Psoas muscle (tissue), 8 donors: ENCODE data around the gene VPS25. TPM values are rescaled to one million over a fixed set of nuclear protein-coding genes. Genes with fewer than 3 reads are reported as not detected.

Experiments
- ATAC-seq, 4 donors: fragments of 200-7000 bp; cut with Tn5 transposase; one replicate each; pipeline ENCODE4 v1.9.1; 2020; ENCODE audit warnings: moderate library complexity in 3 of 4, mild to moderate bottlenecking in 2 of 4
- DNase-seq, 2 donors: peaks; one replicate each; pipeline ENCODE4 v3.0.0-alpha.2; 2020
- H3K27ac ChIP-seq: fragments of 200-600 bp; one replicate; pipeline ENCODE4 v1.8.0; 2022
- H3K27me3 ChIP-seq, 3 donors: fragments of 200-600 bp in 1 of 3; one replicate each; pipeline versions ENCODE4 v1.6.1 to v1.8.0; 2013 to 2022; ENCODE audit warnings: low read length in 2 of 3, mild to moderate bottlenecking in 2 of 3, moderate library complexity in 1 of 3; ENCODE audit not compliant: insufficient read depth in 3 of 3
- H3K36me3 ChIP-seq, 2 donors: fragments of 200-600 bp in 1 of 2; one replicate each; pipeline versions ENCODE4 v1.6.1 to v1.8.0; 2013 to 2022; ENCODE audit warnings: low read depth in 1 of 2, mild to moderate bottlenecking in 1 of 2, moderate library complexity in 1 of 2; ENCODE audit not compliant: insufficient read depth in 1 of 2
- H3K4me1 ChIP-seq: fragments of 200-600 bp; one replicate; pipeline ENCODE4 v1.8.0; 2022
- H3K4me3 ChIP-seq: fragments of 200-600 bp; one replicate; pipeline ENCODE4 v1.8.0; 2022; ENCODE audit warnings: mild to moderate bottlenecking
- H3K9me3 ChIP-seq: fragments of 200-600 bp; one replicate; pipeline ENCODE4 v1.8.0; 2022
- CTCF ChIP-seq: fragments of 200-600 bp; IDR thresholded peaks from one replicate; pipeline ENCODE4 v1.8.0; 2022; ENCODE audit warnings: antibody characterized with exemption
- WGBS, 3 donors: extraction: QIAGEN DNeasy Blood & Tissue Kit; methylation state at CpG; one replicate each; pipeline versions ENCODE4 v1.1.6 to v1.1.7; 2013; 5-methylcytosine and 5-hydroxymethylcytosine counted together
- intact Hi-C, 2 donors: fragments of 100-400 bp; cut with DNase I; formaldehyde crosslinking; loops; one replicate each; pipeline versions ENCODE4 v1.11.0 to v1.14.2; 2022
- polyA plus RNA-seq, 3 donors: library from polyadenylated mRNA; stranded (reverse); fragments of 200-250 nt; gene quantifications; one replicate each; pipeline ENCODE4 v1.2.3, GENCODE V29; 2013
- total RNA-seq, 4 donors: library from RNA; stranded (reverse); fragmentation: NEBNext Ultra II Directional in 2 of 4; extraction: Animal tissue kit (Norgen Biotek cat#: 25700) in 2 of 4; gene quantifications; one replicate each; pipeline versions ENCODE4 v1.2.1 to v1.2.4, GENCODE V29; 2021 to 2023
- donor health status: healthy with polysubstance abuse.
- donor health status: DM: no; HTN: no; CAD: no; lungs with moderate emphysema.
- donor health status: Bipolar disorder and iron deficiency.
- donor health status: healthy.
- donor health status: DM: yes; HTN: yes; CAD: no.
- donor health status: DM: no; HTN: no; CAD: no.
- donor health status: DM: no; HTN: no; CAD: no.
- donor health status: DM: yes; HTN: yes; CAD: no.

VPS25 gene
- total and polyA plus RNA-seq, 7 donors, result 38.6 to 73.3 (median 45.2) TPM

DNA sequence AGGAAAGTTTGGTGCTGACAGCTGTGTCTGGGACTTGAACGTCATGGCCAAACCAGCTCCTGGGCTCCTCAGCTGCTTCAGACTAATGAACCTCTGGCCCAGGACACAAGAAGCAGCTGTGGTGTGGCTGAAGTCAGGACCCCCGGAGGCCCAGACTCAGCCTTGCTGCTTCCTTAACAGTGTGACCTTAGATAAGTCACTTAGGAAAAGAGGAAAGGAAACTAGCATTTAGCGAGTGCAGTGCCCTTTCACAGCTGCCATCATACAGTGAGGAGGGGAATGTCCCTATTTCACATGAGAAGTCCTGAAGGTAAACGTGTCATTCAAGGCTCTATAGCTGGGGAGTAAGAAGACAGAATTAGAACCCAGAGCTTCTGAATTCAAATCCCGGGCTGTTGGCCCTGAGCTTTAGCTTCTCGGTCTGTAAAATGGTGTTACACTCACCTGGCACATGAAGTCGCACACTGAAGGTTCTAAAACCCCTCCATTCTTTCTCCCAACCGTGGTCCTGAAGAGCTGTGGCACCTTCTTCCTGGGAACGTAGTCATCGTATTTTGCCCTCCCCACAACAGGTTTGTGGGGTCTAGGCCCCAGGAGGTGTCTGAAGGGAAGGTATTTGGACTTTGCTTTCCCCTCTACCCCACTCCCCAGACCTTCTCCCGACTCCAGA, 13.1 kb upstream of the VPS25 start:
- H3K4me3 ChIP-seq, result peak overlapping the region; percentile 68
- intact Hi-C loops, result loop anchor here (5.0 kb wide), 3 partner anchors 38 to 183 kb away; partner anchors contain the start of gene PSMC3IP (in 1 of the 2)
- no peak for TF ChIP-seq CTCF
- no peaks in the 10 kb centered on the region for H3K36me3 ChIP-seq
- ATAC-seq, result no peak
- peaks cover 0 to 34% (median 14%) of the 10 kb centered on the region in 3 donors for H3K27me3 ChIP-seq
- WGBS, 3 donors, result 34 to 37% (median 36%) methylated on average over 11 of the region's 11 CpGs
- H3K9me3 ChIP-seq, result no peaks in the 10 kb centered on the region
- peaks cover 4% of the 10 kb centered on the region for H3K4me1 ChIP-seq
- DNase-seq, result no peak
- H3K27ac ChIP-seq, result peak overlapping the region; percentile 63

DNA sequence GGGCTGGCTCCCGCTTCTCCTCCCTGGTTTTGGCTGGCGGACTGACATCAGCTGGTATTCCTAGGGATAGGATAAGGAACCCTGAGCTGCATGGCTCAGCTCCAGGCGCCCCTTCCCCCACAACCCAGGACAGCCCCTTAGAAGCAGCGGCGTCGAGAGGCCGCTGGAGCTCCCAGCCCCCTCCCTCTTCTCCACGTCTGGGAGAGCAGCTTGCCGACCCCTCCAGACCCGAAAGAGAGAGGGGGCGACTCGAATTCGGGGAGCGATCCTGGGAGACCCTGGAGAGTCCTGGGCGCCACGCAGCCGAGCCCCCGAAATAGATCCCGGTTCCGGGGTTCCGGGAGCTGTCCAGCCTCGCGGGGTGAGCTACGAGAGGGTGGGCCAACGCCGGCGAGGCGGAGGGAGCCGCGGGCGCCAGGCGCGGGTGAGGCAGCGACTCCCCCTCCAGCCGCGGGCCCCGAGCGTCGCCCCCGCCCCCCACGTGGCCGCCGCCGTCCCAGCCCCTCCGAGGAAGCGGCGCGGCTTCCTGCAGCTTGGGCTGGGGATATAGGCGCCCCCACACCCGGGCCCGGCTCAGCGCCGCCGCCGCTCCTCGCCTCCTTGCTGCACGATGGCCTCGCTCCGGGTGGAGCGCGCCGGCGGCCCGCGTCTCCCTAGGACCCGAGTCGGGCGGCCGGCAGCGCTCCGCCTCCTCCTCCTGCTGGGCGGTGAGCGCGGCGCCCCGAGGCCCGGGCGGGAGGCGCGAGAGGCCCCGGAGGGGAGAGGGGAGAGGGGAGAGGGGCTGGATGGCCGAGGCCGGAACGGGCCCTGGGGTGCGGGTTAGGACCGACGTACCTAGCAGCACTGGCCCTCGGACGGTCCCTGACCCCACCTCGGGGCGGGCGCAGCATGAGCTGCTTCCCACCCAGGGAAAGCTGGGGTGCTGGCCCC, 12.3 kb upstream of the VPS25 start, which contains the start of gene RAMP2:
Gene RAMP2 (plus strand): TSS at position 576 of the 930 bp plus-strand sequence. CDS start 35 bp downstream, at position 611.
- Histone ChIP-seq H3K9me3 (no peaks in the 10 kb centered on the region), H3K27ac (peak within 1 kb of the TSS; percentile 63), H3K4me1 (peaks cover 4% of the 10 kb centered on the region), H3K36me3 (no peaks in the 10 kb centered on the region), H3K4me3 (peak within 1 kb of the TSS; percentile 68), H3K27me3 (peaks cover 0 to 38% (median 14%) of the 10 kb centered on the region in 3 donors)
- DNase-seq, result peak; percentile 52 to 67
- intact Hi-C loops, result loop anchor here (5.0 kb wide), 3 partner anchors 39 to 184 kb away; partner anchors contain the start of gene PSMC3IP (in 1 of the 2)
- peak; percentile 25 to 50 (median 40) for ATAC-seq
- WGBS, 3 donors, result 3 to 4% (median 4%) methylated on average over 45 to 89 of the region's 92 CpGs
- TF ChIP-seq CTCF, result no peak

DNA sequence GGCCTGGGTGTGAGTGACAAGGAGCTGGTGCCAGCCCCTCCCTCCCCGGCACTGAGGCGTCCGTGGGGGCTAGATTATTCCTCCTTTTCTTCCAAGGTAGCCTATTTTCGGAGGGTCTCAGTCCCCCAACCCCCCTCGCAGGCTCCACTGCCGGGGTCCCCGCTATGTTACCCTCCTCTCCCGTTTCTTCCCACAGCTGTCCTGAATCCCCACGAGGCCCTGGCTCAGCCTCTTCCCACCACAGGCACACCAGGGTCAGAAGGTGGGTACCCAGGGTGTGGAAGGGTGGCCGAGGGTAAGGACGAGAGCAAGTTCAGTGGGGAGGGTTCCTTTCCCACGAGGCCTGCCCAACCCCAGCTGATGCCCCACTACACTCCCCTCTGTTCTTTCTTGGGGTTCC, 11.6 kb upstream of the VPS25 start:
- peak overlapping the region; percentile 63 for H3K27ac ChIP-seq
- intact Hi-C loops, result loop anchor here (5.0 kb wide), 3 partner anchors 39 to 184 kb away; partner anchors contain the start of gene PSMC3IP (in 1 of the 2)
- 30 to 36% (median 35%) methylated on average over 10 to 12 of the region's 12 CpGs for WGBS, 3 donors

GRCh38 chr17:42766124-42766523, 7.1 kb upstream of the VPS25 start:
- intact Hi-C loops, result no loop called here
- WGBS, 3 donors, result 81 to 87% (median 84%) methylated on average over 6 of the region's 6 CpGs
- DNase-seq (no peak), ATAC-seq (no peak)
- Histone ChIP-seq H3K27me3 (peaks cover 0 to 22% (median 3%) of the 10 kb centered on the region in 3 donors), H3K27ac (no peak overlapping the region), H3K4me3 (no peak overlapping the region), H3K9me3 (no peaks in the 10 kb centered on the region), H3K4me1 (peaks cover 4% of the 10 kb centered on the region), H3K36me3 (no peaks in the 10 kb centered on the region)
- TF ChIP-seq CTCF, result no peak

More for the DNA sequence above, 11.6 kb upstream of the VPS25 start:
- TF ChIP-seq CTCF, result no peak
- DNase-seq (no peak), ATAC-seq (no peak)
- Histone ChIP-seq H3K36me3 (no peaks in the 10 kb centered on the region), H3K27me3 (peaks cover 0 to 38% (median 14%) of the 10 kb centered on the region in 3 donors), H3K4me1 (peaks cover 4% of the 10 kb centered on the region), H3K9me3 (no peaks in the 10 kb centered on the region), H3K4me3 (peak overlapping the region; percentile 68)
